Activated CD8-positive, alpha-beta memory T cell treated with anti-CD3 and anti-CD28 coated beads, Interleukin-2, amount 50 U/mL, for 24 hours (primary cell): ENCODE data around the gene KRTAP10-5.
A peak's percentile ranks its signal among the peaks of the same experiment; 100 is the strongest.
"Not testable (repeated sequence)": the region's sequence is repeated elsewhere in the genome, so short reads cannot be mapped to it uniquely, and the experiment has no call there.

Experiments used
- DNase-seq: peaks from one replicate; pipeline ENCODE4 v3.0.0-alpha.2; 2020; ENCODE audit errors: extremely low read depth

Gene KRTAP10-5, protein sequence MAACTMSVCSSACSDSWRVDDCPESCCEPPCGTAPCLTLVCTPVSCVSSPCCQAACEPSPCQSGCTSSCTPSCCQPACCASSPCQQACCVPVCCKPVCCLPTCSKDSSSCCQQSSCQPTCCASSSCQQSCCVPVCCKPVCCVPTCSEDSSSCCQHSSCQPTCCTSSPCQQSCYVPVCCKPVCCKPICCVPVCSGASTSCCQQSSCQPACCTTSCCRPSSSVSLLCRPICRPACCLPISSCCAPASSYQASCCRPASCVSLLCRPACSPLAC

DNA sequence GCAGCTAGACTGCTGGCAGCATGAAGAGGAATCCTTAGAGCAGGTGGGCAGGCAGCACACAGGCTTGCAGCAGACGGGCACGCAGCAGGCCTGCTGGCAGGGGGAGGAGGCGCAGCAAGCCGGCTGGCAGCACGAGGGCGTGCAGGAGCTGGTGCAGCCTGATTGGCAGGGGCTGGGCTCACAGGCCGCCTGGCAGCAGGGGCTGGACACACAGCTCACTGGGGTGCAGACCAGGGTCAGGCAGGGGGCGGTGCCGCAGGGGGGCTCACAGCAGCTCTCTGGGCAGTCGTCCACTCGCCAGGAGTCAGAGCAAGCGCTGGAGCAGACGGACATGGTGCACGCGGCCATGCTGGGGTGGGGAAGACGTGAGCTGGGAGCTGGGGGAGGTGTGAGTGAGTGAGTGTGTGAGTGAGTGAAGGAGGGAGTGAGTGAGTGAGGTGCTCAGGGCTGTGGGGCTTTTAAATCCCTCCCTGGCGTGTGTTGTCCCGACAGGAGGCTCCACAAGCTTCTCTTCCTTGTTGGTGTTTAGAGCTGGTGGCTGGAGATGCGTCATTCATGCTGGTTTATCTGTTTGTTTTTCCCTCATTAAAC lies at the start of gene KRTAP10-5:
TSS of gene KRTAP10-5 (minus strand) at position 374 of the 591 bp plus-strand sequence. CDS start at position 348, 26 bp downstream.
- not testable (repeated sequence) for DNase-seq

DNA sequence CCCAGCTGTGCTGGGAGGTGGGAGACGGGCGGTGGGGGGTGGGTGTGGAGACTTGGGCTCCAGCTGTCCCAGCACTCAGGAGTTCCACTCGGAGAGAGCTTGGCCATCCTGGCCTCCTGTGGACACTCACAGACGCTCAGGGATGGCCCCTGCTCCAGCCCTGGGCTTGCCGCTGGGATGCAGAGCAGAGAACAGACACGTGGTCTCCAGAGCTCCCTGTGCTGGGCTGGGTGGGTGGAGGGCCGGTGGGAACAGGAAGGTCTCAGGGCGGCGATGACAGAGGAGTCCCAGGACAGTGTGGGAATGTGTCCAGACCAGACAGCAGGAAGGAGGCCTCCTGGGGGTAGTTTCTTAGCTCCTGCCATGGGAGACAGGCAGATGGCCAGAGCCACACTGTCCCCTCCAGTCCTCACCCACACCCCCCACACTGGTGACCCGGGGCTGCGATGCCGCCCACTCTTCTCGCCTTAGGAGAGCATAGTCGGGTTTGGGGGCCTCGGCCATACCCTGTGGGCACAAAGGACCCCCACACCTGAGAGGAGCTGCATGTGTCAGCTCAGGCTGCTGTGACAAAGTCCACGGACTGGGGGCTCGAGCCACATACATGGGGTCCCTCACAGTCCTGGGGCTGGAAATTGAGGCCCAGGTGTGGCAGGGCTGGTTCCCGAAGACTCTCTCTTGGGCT lies 48.4 kb upstream of the KRTAP10-5 start:
- DNase-seq: no peak

DNA sequence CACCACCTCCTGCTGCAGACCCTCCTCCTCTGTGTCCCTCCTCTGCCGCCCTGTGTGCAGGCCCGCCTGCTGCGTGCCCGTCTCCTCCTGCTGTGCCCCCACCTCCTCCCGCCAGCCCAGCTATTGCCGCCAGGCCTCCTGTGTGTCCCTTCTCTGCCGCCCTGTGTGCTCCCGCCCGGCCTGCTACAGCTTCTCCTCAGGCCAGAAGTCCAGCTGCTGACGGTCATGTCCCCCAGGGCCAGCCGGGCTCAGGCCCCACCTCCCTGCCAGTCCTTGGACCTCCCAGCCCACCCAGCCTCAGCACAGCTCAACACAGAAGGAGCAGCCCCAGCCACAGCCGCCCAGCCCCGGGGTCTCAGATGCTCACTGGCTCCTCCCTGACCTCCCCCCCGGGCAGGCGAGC lies 47.4 kb upstream of the KRTAP10-5 start:
- not testable (repeated sequence) for DNase-seq

DNA sequence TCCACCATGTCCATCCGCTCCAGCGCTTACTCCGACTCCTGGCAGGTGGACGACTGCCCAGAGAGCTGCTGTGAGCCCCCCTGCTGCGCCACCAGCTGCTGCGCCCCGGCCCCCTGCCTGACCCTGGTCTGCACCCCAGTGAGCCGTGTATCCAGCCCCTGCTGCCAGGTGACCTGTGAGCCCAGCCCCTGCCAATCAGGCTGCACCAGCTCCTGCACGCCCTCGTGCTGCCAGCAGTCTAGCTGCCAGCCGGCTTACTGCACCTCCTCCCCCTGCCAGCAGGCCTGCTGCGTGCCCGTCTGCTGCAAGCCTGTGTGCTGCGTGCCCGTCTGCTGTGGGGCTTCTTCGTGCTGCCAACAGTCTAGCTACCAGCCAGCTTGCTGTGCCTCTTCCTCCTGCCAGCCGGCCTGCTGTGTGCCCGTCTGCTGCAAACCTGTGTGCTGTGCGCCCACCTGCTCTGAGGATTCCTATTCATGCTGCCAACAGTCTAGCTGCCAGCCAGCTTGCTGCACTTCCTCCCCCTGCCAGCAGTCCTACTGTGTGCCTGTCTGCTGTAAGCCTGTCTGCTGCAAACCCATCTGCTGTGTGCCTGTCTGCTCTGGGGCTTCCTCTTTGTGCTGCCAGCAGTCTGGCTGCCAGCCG lies 46.9 kb upstream of the KRTAP10-5 start:
- DNase-seq: not testable (repeated sequence)

DNA sequence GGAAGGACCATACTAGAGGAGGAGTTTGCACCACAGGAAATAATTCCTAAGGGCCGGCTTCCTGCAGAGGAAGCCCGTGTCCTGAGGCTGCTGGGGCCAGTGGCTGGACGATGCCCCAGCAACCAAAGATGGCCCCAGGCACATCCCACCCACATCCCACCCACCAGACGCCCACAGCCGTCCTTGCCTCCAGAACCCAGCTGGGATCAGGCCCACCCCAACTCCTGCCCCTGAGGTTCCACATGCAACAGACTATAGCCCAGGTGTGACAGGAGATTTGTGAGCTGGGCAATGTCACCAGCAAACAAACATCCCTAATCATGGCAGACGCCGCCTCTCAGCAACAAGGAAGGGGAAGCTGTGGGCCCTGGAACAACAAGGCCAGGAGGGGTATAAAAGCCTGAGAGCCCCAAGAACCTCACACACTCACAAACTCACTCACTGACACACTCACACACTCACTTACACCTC lies 46.3 kb upstream of the KRTAP10-5 start, which contains the start of gene KRTAP10-9:
TSS of gene KRTAP10-9 (plus strand) at position 421 of the 471 bp plus-strand sequence. CDS start 79 bp downstream, outside the sequence.
- DNase-seq: no peak

DNA sequence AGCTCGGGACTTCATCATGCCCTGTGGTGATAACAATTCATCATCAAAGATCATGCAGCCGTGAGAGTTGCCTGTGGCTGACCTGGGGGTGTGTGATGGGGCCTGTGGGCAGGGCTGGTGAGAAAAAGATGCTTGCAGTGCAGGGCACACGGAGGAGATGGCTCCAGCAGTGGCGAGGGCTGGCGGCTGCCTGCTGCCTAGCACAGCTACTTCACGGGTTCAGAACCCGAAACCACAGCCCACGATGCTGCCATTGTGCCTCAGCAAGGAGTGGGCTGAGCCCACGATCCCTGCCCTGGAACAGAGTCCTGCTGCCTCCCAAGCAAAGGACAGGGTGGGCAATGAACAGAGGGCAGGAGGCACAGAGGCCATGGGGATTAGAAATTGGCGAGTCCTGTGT lies 45.9 kb upstream of the KRTAP10-5 start:
- DNase-seq: no peak

DNA sequence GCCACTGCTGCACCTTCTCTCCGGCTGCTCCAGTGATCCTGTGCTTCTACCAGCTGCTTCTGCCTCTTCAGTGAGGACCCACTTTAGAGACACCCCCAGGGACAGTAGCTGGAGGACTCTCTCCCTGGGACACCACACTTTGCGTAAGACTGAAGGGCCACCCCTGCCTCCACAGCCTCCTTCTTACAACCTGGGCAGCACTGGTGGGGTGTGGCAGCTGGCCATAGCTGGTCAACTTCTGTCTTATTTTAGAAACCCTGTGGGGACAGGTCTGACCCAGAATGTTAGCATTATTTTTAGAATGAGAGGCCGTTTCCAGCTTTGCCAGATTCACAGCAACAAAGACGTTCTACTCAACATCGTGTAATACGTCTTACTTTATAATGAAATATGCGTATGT lies 45.4 kb upstream of the KRTAP10-5 start:
- DNase-seq: no peak

DNA sequence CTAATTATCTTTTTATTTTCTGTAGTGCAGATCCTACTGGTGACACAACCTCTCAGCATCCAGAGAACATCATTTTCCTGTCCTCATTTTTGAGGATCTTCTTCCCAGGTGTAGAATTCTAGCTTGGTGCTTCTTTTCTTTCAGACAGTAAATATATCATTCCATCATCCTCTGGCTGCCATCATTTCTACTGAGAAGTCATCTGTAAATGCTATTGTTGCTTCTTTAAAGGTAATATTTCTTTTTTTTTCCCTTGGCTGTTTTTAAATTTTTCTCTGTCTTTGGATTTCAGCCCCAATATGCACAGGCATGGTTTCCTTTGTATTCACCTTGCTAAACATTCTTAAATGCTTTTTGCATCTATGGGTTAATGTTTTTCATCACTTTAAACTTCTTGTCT lies 43.2 kb upstream of the KRTAP10-5 start:
- no peak for DNase-seq

DNA sequence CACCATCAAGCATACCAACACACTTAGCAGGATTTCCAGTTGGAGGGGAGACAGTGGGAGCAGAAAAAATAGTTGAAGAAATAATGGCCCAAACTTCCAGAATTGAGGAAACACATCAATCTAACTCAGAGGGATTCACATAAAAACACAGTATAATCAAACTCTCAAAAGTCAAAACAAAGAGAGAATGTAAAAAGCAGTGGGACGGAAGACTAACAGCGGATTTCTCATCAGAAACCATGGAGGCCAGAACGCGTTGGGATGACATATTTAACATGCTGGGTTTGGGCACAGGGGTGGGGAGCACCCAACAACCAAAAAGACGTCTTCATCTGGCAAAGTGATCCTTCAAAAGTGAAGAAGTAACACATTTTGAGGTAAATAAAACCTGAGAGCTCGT lies 39.5 kb upstream of the KRTAP10-5 start:
- DNase-seq: no peak

DNA sequence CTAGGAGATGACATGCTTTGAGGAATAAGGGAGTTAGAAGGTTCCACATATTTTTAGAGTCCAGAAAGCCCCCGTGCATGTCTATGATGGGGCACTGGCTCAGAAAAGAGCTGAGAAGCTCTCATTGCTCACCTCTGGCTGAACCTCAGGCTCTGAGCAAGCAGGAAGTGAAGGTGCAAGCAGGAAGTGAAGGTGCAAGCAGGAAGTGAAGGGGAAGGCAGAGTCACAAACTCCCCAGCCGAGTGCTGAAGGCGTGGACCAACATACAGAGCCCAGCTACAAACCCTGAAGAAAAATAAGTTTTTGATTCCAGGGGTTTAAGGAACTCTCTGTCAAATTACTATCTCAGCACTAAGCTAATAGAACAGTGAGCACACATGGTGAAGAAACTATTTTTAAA lies 38.5 kb upstream of the KRTAP10-5 start:
- DNase-seq: peak; percentile 30

DNA sequence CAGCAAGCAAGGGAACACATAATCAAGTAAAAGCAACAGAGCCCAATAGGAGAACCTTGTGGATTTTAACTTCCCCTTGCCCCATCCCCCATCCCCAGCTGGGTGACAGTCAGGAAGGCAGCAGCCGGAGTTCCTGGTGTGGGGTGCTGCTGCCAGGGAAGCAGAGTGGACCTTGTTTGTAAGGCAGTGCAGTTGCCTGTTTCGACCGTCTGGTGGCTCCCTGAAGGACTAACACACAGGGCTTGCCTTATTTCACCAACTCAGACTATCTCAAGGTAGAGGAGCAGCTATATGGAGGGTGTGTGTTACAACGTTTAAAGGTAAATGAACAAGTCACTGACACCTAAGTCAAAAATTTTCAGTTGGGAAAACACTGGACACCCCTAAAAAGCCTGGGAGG lies 38.1 kb upstream of the KRTAP10-5 start:
- DNase-seq: no peak

DNA sequence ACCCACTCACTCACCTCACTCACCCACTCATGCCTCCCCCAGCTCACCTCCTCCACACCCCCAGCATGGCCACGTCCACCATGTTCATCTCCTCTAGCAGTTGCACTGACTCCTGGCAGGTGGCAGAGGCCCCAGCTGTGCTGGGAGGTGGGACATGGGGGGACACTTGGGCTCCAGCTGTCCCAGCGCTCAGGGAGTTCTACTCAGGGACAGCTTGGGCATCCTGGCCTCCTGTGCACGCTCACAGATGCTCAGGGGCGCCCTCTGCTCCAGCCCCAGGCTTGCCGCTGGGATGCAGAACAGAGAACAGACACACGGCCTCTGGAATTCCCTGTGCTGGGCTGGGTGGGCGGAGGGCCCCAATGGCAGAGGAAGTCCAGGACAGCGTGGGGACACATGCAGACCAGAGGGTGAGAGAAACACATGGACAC lies 36.7 kb upstream of the KRTAP10-5 start:
- DNase-seq: no peak

DNA sequence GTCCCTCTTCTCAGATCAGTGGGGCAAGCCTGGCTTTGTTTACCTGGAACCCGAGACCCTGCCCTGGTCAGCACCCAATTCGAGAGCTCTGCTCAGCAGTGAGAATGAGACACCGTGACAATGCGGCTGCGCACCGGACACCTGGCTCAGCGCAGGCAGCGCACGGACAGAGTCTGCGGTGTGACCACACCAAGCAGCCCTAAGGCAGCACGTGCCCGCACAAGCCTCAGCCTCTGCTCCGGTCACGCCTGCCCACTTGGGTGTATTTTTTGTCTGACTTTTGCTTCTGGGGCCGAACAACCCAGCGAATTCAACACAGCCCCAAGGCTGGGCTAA lies 36.2 kb upstream of the KRTAP10-5 start:
- DNase-seq: no peak

DNA sequence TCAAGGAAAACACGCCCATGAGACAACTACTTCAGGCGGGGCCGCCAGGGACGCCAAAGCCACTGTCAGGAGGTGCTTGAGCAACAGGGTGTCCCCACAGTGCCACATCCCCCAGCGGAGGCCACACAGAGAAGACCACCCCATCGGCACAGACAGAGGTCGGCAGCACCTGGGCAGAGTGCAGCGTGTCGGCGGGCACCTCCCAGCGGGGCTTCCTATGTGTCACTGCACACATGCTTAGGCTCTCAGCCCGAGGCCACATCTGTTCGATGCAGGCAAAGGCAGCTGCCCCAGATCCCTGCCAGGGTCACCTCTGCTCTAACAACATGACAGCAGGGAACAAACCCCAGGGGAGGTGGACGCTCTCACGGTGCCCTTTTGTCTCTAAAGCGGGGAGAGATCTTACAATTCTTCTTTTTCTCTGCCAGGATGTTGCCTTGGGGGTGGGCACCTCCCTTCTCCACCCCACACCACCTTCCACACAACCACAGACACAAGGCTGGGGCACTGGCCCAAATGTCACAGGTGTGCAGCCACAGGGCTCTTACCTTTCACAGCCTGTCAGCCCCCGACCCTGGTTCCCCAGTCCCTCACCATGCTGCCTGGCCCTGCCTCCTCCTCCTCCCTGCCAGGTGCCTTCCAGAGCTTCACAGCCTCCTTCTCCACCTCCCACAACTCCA lies 35.6 kb upstream of the KRTAP10-5 start:
- DNase-seq: no peak

DNA sequence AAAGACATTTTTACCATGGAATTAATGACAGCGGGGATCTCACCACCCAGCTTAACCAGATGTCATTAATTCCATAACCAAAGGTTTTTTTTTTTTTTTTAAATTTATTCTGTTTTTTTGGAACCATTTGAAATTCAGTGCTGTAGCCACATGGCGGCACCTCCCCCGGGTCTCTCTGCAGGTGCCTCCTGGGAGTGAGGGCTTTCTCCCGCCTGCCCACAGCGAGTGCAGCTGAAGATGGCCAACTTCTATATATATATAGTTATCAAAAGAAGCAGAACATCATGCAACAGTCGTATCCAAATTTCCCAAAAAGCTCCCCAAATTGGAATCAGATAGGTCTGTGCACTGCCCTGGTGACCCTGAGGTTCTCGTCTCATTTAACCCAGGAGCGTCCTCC lies 35.1 kb upstream of the KRTAP10-5 start:
- no peak for DNase-seq

DNA sequence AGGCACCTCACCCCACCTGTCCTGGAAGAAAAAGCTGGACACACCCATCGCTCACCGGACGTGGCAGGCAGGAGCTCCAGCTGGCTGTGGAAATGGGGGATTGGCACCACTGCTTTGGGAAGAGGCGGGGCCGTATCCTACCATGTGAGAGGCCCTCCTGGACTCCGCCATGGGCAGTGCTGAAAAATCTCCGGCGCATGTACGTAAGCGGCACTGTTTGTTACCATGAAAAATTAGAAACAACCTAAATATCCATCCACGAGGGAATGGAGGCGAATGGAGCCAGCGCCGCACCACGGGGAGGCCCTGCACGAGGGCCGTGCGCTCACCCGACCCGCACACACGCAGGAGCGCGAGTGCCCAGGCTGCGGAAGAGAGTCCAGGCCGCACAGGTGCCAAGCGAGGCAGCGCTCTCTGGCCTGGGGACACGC lies 34.6 kb upstream of the KRTAP10-5 start:
- no peak for DNase-seq

DNA sequence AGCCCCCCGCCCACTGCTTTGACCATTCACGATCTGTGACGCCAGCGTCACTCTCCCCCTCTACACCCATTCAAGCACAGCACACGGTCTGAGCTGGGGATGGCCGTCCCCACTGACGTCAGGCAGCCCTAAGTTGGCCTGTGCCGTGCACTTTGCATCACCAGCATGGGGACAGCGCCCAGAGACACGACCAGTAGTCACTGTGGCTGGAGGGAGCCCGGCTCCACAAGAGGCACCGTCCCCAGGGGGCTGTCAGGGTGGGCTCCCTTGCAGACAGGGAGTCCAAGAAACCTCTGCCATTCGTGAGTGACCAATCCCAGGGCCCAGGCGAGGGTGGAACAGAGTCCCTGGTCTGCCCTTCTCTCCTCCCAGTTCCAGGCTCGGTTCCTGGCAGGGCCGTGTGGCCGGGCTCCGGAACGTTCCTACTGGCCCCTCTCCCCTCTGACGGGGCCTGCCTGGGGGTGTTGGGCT lies 33.8 kb upstream of the KRTAP10-5 start:
- DNase-seq: no peak

DNA sequence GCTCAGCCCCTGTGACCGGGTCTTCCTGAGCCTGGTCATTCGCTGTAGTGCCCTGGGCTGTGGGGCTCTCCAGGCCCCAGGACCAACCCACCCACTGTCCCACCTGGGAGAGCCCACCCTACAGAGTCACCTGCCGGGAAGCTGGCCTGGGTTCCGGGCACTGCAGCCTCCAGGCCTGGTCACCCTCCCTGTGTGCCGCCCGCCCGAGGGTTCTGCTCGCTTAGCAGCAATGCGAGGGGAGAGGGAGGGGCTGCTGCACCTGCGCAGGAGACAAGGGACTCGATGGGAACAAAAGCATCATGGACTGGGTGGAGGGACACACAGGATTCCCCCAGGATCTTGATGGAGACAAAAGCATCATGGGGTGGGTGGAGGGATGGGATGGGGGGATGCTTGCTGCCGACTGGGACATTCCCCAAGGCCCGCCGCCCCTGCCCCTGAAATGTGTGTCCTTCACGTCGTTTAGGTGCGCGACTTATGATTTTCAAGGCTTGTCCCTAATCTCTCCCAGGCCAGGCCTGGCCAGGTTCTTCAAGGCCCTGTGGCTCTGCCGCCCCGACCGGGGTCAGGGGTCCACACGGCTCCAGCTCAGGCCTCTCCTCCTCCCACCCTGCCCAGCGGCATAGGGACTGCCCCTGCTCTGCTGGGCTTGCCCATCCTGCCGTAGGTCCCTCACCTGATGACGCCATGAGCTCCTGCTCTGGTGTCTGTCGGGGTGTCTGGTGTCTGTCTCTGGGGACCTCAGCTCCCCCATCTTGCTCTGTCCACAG lies 33.2 kb upstream of the KRTAP10-5 start:
- no peak for DNase-seq

DNA sequence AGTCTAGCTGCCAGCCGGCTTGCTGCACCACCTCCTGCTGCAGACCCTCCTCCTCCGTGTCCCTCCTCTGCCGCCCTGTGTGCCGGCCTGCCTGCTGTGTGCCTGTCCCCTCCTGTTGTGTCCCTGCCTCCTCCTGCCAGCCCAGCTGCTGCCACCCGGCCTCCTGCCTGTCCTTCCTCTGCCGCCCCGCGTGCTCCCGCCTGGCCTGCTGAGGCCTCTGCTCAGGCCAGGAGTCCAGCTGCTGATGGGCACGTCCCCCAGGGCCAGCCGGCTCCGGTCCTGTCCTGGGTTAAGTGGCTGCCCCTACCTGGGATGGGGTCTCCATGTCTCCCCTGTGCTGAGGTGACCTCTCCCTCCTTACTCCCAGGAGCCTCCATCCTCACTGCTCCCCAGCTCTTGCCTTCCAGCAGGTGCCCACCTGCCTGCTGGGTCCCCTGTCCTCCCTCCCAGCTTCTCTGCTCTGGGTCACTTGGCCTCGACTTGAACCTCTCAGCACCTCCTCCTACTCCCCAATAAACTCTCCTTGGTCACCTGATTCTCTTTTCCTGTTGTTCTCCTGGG lies 32.3 kb upstream of the KRTAP10-5 start:
- DNase-seq: no peak

DNA sequence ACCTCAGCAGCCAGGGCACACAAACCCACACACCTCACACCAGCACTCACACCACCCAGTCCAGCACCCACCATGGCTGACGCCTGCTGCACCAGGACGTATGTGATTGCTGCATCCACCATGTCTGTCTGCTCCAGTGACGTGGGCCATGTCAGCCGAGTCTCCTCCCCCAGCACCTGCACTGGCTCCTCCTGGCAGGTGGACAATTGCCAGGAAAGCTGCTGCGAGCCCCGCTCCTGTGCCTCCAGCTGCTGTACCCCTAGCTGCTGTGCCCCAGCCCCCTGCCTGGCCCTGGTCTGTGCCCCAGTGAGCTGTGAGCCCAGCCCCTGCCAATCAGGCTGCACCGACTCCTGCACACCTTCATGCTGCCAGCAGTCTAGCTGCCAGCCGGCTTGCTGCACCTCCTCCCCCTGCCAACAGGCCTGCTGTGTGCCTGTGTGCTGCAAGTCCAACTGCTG lies 31.7 kb upstream of the KRTAP10-5 start, which contains the start of gene KRTAP10-8:
TSS of gene KRTAP10-8 (plus strand) at position 51 of the 458 bp plus-strand sequence. CDS start at position 73, 22 bp downstream.
- no peak for DNase-seq
